GM18505 (cell line): ENCODE data around the gene OR6C74.

ENCODE experiments used
- ATAC-seq: cut with Tn5 transposase; IDR thresholded peaks from one replicate; pipeline ENCODE4 v1.9.1; 2021; ENCODE audit not compliant: unreplicated experiment
- POLR2A ChIP-seq: IDR thresholded peaks from 4 replicates; pipeline ENCODE4 v1.6.1; 2011; ENCODE audit warnings: borderline replicate concordance; ENCODE audit not compliant: insufficient read depth, insufficient read length; ENCODE audit errors: extremely low read depth

The OR6C74 gene

GRCh38 chr12:55244309-55244708, at the start of gene OR6C74:
OR6C74 (plus strand) TSS chr12:55244609; CDS start chr12:55247288, 2,679 bp downstream.
- ATAC-seq: no peak
- TF ChIP-seq POLR2A: no peak

GRCh38 chr12:55220725-55221124, 23.7 kb upstream of the OR6C74 start, which contains the start of gene OR10A7:
OR10A7 (plus strand) TSS chr12:55221025; CDS start chr12:55221025, 0 bp downstream.
- ATAC-seq: no peak

GRCh38 chr12:55226523-55226922, 17.9 kb upstream of the OR6C74 start:
- no peak for ATAC-seq
- TF ChIP-seq POLR2A: no peak

More at GRCh38 chr12:55220725-55221124, 23.7 kb upstream of the OR6C74 start, which contains the start of gene OR10A7:
- no peak for TF ChIP-seq POLR2A

- TF ChIP-seq POLR2A: no peak
- ATAC-seq: no peak
Observed at GRCh38 chr12:55227643-55228042, 16.8 kb upstream of the OR6C74 start.

- ATAC-seq: no peak
Observed at GRCh38 chr12:55246159-55246558, 1.8 kb downstream of the OR6C74 start.

GRCh38 chr12:55250944-55251343, 6.5 kb downstream of the OR6C74 start:
- ATAC-seq: no peak
- no peak for TF ChIP-seq POLR2A

More at GRCh38 chr12:55246159-55246558, 1.8 kb downstream of the OR6C74 start:
- TF ChIP-seq POLR2A: no peak

GRCh38 chr12:55253281-55253680, 8.9 kb downstream of the OR6C74 start:
- ATAC-seq: no peak
- no peak for TF ChIP-seq POLR2A

GRCh38 chr12:55256831-55257230, 12.4 kb downstream of the OR6C74 start:
- TF ChIP-seq POLR2A: no peak
- ATAC-seq: no peak

GRCh38 chr12:55258303-55258702, 13.9 kb downstream of the OR6C74 start:
- ATAC-seq: no peak
- no peak for TF ChIP-seq POLR2A

GRCh38 chr12:55280991-55281390, 36.6 kb downstream of the OR6C74 start:
- no peak for TF ChIP-seq POLR2A
- ATAC-seq: no peak

GRCh38 chr12:55289999-55290398, 45.6 kb downstream of the OR6C74 start:
- TF ChIP-seq POLR2A: no peak
- no peak for ATAC-seq
